GM23338 (cell line): ENCODE results near the gene GRIP2. TPM values are rescaled to one million over a fixed set of nuclear protein-coding genes. Genes with fewer than 3 reads are reported as not detected.

Source experiments
- ATAC-seq: fragments of 200-7000 bp; cut with Tn5 transposase; 3 replicates; pipeline ENCODE4 v1.9.1; 2020
- DNase-seq: peaks from one replicate; pipeline ENCODE4 v3.0.0-alpha.2; 2015; ENCODE audit warnings: low spot score
- H2AFZ ChIP-seq: fragments of 200-600 bp; sonication (generic); 2 replicates; pipeline ENCODE4 v1.8.0; 2016; ENCODE audit warnings: antibody characterized with exemption, mild to moderate bottlenecking, moderate library complexity
- H3F3A ChIP-seq: fragments of 200-600 bp; sonication (generic); replicated peaks from 2 replicates; pipeline ENCODE4 v1.8.0; 2017; ENCODE audit warnings: antibody characterized with exemption, mixed run types, low read depth
- H3K27ac ChIP-seq: fragments of 200-600 bp; sonication (generic); 2 replicates; pipeline ENCODE4 v1.6.1; 2016; ENCODE audit warnings: low read depth
- H3K27me3 ChIP-seq: fragments of 200-600 bp; sonication (generic); 2 replicates; pipeline ENCODE4 v1.8.0; 2016; ENCODE audit warnings: mild to moderate bottlenecking, mixed run types, moderate library complexity; ENCODE audit not compliant: insufficient read depth
- H3K36me3 ChIP-seq: fragments of 200-600 bp; sonication (generic); 2 replicates; pipeline ENCODE4 v1.8.0; 2016; ENCODE audit warnings: mild to moderate bottlenecking; ENCODE audit not compliant: insufficient read depth
- H3K4me1 ChIP-seq: fragments of 200-600 bp; sonication (generic); 2 replicates; pipeline ENCODE4 v1.8.0; 2016; ENCODE audit warnings: mild to moderate bottlenecking, moderate library complexity; ENCODE audit not compliant: insufficient read depth
- H3K4me2 ChIP-seq: fragments of 200-600 bp; sonication (generic); 2 replicates; pipeline ENCODE4 v1.7.1; 2017; ENCODE audit warnings: mixed run types
- H3K4me3 ChIP-seq: fragments of 200-600 bp; sonication (generic); 2 replicates; pipeline ENCODE4 v1.6.1; 2016; ENCODE audit warnings: mixed run types
- H3K79me2 ChIP-seq: fragments of 200-600 bp; sonication (generic); replicated peaks from 2 replicates; pipeline ENCODE4 v1.8.0; 2017; ENCODE audit warnings: mild to moderate bottlenecking; ENCODE audit not compliant: insufficient read depth
- H3K9me2 ChIP-seq: fragments of 200-600 bp; sonication (generic); 2 replicates; pipeline ENCODE4 v1.8.0; 2017; ENCODE audit not compliant: insufficient read depth
- H4K20me1 ChIP-seq: fragments of 200-600 bp; sonication (generic); replicated peaks from 2 replicates; pipeline ENCODE4 v1.8.0; 2017; ENCODE audit warnings: mild to moderate bottlenecking; ENCODE audit not compliant: insufficient read depth
- H3K27ac Mint-ChIP-seq: 2 replicates; pipeline ENCODE4 v1.8.0; 2020; ENCODE audit warnings: inconsistent platforms, mild to moderate bottlenecking, moderate library complexity, mixed read lengths
- H3K27me3 Mint-ChIP-seq: 3 replicates; pipeline ENCODE4 v1.8.0; 2022; ENCODE audit warnings: low read depth, mild to moderate bottlenecking, moderate library complexity, mixed read lengths, inconsistent platforms; ENCODE audit not compliant: insufficient read depth, poor library complexity
- H3K36me3 Mint-ChIP-seq: 3 replicates; pipeline ENCODE4 v1.8.0; 2021; ENCODE audit warnings: low read depth, mild to moderate bottlenecking, inconsistent platforms, moderate library complexity, mixed read lengths
- H3K4me1 Mint-ChIP-seq: 3 replicates; pipeline ENCODE4 v1.8.0; 2020; ENCODE audit warnings: mild to moderate bottlenecking, inconsistent platforms, mixed read lengths
- H3K4me3 Mint-ChIP-seq: 3 replicates; pipeline ENCODE4 v1.8.0; 2021; ENCODE audit warnings: moderate library complexity, mild to moderate bottlenecking, inconsistent platforms, mixed read lengths
- H3K9me3 Mint-ChIP-seq: 3 replicates; pipeline ENCODE4 v1.8.0; 2020; ENCODE audit warnings: moderate library complexity, mild to moderate bottlenecking, inconsistent platforms, mixed read lengths
- CREB1 ChIP-seq: fragments of 250-450 bp; sonication (Bioruptor Pico); IDR thresholded peaks from 2 replicates; pipeline ENCODE4 v1.5.0; 2020; ENCODE audit warnings: low read depth, mild to moderate bottlenecking, moderate library complexity
- EZH2 ChIP-seq: fragments of 200-600 bp; sonication (generic); IDR thresholded peaks from one replicate; pipeline ENCODE4 v1.8.0; 2017; ENCODE audit warnings: antibody characterized with exemption, mild to moderate bottlenecking, low read depth; ENCODE audit not compliant: unreplicated experiment
- JUNB ChIP-seq: IDR thresholded peaks from one replicate; pipeline ENCODE4 v1.6.1; 2016; ENCODE audit warnings: antibody characterized with exemption; ENCODE audit not compliant: unreplicated experiment
- NANOG ChIP-seq: IDR thresholded peaks from 2 replicates; pipeline ENCODE4 v1.6.1; 2016; ENCODE audit warnings: antibody characterized with exemption, borderline replicate concordance
- POLR2AphosphoS5 ChIP-seq: IDR thresholded peaks from 2 replicates; pipeline ENCODE4 v1.6.1; 2016; ENCODE audit warnings: antibody characterized with exemption, low read depth
- STAT1 ChIP-seq: IDR thresholded peaks from one replicate; pipeline ENCODE4 v1.6.1; 2016; ENCODE audit warnings: antibody characterized with exemption; ENCODE audit not compliant: unreplicated experiment
- ZNF114 ChIP-seq: fragments of 250-450 bp; sonication (Bioruptor Pico); IDR thresholded peaks from 2 replicates; pipeline ENCODE4 v1.5.0; 2020; ENCODE audit warnings: mild to moderate bottlenecking, moderate library complexity
- ZNF331 ChIP-seq: fragments of 250-450 bp; sonication (Bioruptor Pico); IDR thresholded peaks from 2 replicates; pipeline ENCODE4 v1.5.0; 2020; ENCODE audit warnings: low read depth, mild to moderate bottlenecking, moderate library complexity
- polyA plus RNA-seq: library from polyadenylated mRNA; unstranded; fragments of >200 nt; fragmentation: Nextera tagmentation; extraction: Ambion mirVana; gene quantifications from 2 replicates; pipeline ENCODE4 v1.2.1, GENCODE V29; 2016
- total RNA-seq: library from RNA; depleted of rRNA; stranded (reverse); fragments of >200 nt; shearing (Covaris generic); gene quantifications from 2 replicates; pipeline ENCODE4 v1.2.3, GENCODE V29; 2014
- TF ChIP-seq, protein P1 (sequence below): fragments of 250-450 bp; sonication (Bioruptor Pico); IDR thresholded peaks from 2 replicates; pipeline ENCODE4 v1.5.0; 2020; ENCODE audit warnings: mild to moderate bottlenecking, moderate library complexity

Gene GRIP2
- total and polyA plus RNA-seq, 2 experiments from 2014 or later: 3.6 to 5.8 TPM

DNA sequence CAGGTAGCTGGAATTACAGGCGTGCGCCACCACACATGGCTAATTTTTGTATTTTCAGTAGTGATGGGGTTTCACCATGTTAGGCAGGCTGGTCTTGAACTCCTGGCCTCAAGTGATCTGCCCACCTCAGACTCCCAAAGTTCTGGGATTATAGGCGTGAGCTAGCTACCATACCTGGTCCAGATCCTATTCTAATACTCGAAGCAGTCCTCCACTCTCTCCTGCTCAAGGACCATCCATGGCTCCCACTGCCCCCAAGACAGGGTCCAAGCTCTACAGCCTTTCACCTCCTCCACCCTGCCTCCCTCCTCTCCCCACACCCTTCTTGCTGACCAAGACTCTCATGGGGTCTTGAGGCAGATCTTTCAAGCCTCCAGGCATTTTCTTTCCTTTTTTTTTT is 12.6 kb upstream of the GRIP2 start:
- H3F3A ChIP-seq: no peaks in the 10 kb centered on the region
- H3K4me2 ChIP-seq: no peak overlapping the region
- Mint-ChIP-seq H3K36me3 (no peaks in the 10 kb centered on the region), H3K27me3 (peaks cover 12% of the 10 kb centered on the region), H3K9me3 (no peaks in the 10 kb centered on the region), H3K27ac (no peak overlapping the region), H3K4me3 (no peak overlapping the region), H3K4me1 (peaks cover 21% of the 10 kb centered on the region)
- TF ChIP-seq EZH2: no peak
- H3K4me1 ChIP-seq: peaks cover 7% of the 10 kb centered on the region
- H4K20me1 ChIP-seq: no peaks in the 10 kb centered on the region
- no peaks in the 10 kb centered on the region for H3K9me2 ChIP-seq
- no peaks in the 10 kb centered on the region for H3K79me2 ChIP-seq
- H3K27ac ChIP-seq: no peak overlapping the region
- ATAC-seq (no peak), DNase-seq (no peak)
- H3K4me3 ChIP-seq: no peak overlapping the region
- no peak overlapping the region for H2AFZ ChIP-seq
- no peaks in the 10 kb centered on the region for H3K27me3 ChIP-seq
- H3K36me3 ChIP-seq: no peaks in the 10 kb centered on the region

- no peaks in the 10 kb centered on the region for H3K27me3 ChIP-seq
- H3K36me3 Mint-ChIP-seq: no peaks in the 10 kb centered on the region
- H3K9me2 ChIP-seq: no peaks in the 10 kb centered on the region
- H4K20me1 ChIP-seq: no peaks in the 10 kb centered on the region
- no peak overlapping the region for H3K27ac ChIP-seq
- TF ChIP-seq POLR2AphosphoS5 (no peak), ZNF331 (no peak), STAT1 (no peak), NANOG (no peak), CREB1 (no peak)
- H2AFZ ChIP-seq: no peak overlapping the region
- H3K27me3 Mint-ChIP-seq: peaks cover 12% of the 10 kb centered on the region
- peaks cover 7% of the 10 kb centered on the region for H3K4me1 ChIP-seq
- peaks cover 21% of the 10 kb centered on the region for H3K4me1 Mint-ChIP-seq
- no peak for ATAC-seq
- H3F3A ChIP-seq: no peaks in the 10 kb centered on the region
- H3K4me3 ChIP-seq: no peak overlapping the region
- H3K9me3 Mint-ChIP-seq: no peaks in the 10 kb centered on the region
- H3K27ac Mint-ChIP-seq: no peak overlapping the region
- H3K4me3 Mint-ChIP-seq: no peak overlapping the region
- no peak for DNase-seq
- no peak overlapping the region for H3K4me2 ChIP-seq
- no peaks in the 10 kb centered on the region for H3K79me2 ChIP-seq
- no peaks in the 10 kb centered on the region for H3K36me3 ChIP-seq
Observed at GRCh38 chr3:14552041-14552648, 12.0 kb upstream of the GRIP2 start.

GRCh38 chr3:14550651-14551611 is 10.8 kb upstream of the GRIP2 start:
- Histone ChIP-seq H3K4me1 (peaks cover 1% of the 10 kb centered on the region), H3K27ac (no peak overlapping the region), H3K79me2 (no peaks in the 10 kb centered on the region), H4K20me1 (no peaks in the 10 kb centered on the region), H3K4me3 (no peak overlapping the region), H3K4me2 (no peak overlapping the region), H2AFZ (no peak overlapping the region), H3K36me3 (no peaks in the 10 kb centered on the region), H3F3A (no peaks in the 10 kb centered on the region), H3K27me3 (no peaks in the 10 kb centered on the region), H3K9me2 (no peaks in the 10 kb centered on the region)
- Mint-ChIP-seq H3K4me1 (peaks cover 16% of the 10 kb centered on the region), H3K36me3 (no peaks in the 10 kb centered on the region), H3K9me3 (no peaks in the 10 kb centered on the region), H3K4me3 (no peak overlapping the region), H3K27ac (no peak overlapping the region), H3K27me3 (peaks cover 12% of the 10 kb centered on the region)
- no peak for ATAC-seq
- no peak for DNase-seq
- no peak for TF ChIP-seq STAT1
- TF ChIP-seq, protein P1, sequence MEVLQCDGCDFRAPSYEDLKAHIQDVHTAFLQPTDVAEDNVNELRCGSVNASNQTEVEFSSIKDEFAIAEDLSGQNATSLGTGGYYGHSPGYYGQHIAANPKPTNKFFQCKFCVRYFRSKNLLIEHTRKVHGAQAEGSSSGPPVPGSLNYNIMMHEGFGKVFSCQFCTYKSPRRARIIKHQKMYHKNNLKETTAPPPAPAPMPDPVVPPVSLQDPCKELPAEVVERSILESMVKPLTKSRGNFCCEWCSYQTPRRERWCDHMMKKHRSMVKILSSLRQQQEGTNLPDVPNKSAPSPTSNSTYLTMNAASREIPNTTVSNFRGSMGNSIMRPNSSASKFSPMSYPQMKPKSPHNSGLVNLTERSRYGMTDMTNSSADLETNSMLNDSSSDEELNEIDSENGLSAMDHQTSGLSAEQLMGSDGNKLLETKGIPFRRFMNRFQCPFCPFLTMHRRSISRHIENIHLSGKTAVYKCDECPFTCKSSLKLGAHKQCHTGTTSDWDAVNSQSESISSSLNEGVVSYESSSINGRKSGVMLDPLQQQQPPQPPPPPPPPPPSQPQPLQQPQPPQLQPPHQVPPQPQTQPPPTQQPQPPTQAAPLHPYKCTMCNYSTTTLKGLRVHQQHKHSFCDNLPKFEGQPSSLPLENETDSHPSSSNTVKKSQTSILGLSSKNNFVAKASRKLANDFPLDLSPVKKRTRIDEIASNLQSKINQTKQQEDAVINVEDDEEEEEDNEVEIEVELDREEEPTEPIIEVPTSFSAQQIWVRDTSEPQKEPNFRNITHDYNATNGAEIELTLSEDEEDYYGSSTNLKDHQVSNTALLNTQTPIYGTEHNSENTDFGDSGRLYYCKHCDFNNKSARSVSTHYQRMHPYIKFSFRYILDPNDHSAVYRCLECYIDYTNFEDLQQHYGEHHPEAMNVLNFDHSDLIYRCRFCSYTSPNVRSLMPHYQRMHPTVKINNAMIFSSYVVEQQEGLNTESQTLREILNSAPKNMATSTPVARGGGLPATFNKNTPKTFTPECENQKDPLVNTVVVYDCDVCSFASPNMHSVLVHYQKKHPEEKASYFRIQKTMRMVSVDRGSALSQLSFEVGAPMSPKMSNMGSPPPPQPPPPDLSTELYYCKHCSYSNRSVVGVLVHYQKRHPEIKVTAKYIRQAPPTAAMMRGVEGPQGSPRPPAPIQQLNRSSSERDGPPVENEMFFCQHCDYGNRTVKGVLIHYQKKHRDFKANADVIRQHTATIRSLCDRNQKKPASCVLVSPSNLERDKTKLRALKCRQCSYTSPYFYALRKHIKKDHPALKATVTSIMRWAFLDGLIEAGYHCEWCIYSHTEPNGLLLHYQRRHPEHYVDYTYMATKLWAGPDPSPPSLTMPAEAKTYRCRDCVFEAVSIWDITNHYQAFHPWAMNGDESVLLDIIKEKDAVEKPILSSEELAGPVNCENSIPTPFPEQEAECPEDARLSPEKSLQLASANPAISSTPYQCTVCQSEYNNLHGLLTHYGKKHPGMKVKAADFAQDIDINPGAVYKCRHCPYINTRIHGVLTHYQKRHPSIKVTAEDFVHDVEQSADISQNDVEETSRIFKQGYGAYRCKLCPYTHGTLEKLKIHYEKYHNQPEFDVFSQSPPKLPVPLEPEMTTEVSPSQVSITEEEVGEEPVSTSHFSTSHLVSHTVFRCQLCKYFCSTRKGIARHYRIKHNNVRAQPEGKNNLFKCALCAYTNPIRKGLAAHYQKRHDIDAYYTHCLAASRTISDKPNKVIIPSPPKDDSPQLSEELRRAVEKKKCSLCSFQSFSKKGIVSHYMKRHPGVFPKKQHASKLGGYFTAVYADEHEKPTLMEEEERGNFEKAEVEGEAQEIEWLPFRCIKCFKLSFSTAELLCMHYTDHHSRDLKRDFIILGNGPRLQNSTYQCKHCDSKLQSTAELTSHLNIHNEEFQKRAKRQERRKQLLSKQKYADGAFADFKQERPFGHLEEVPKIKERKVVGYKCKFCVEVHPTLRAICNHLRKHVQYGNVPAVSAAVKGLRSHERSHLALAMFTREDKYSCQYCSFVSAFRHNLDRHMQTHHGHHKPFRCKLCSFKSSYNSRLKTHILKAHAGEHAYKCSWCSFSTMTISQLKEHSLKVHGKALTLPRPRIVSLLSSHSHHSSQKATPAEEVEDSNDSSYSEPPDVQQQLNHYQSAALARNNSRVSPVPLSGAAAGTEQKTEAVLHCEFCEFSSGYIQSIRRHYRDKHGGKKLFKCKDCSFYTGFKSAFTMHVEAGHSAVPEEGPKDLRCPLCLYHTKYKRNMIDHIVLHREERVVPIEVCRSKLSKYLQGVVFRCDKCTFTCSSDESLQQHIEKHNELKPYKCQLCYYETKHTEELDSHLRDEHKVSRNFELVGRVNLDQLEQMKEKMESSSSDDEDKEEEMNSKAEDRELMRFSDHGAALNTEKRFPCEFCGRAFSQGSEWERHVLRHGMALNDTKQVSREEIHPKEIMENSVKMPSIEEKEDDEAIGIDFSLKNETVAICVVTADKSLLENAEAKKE (CRISPR knock-in tag): no peak
- no peak for TF ChIP-seq JUNB
- no peak for TF ChIP-seq ZNF114
